Heart right ventricle (tissue), 16 donors: ENCODE data around the gene PLEKHA8. TPM values are rescaled to one million over a fixed set of nuclear protein-coding genes. Genes with fewer than 3 reads are reported as not detected.
A peak's percentile ranks its signal among the peaks of the same experiment; 100 is the strongest.

Experiments used
- ATAC-seq, 8 donors: fragments of 200-7000 bp; cut with Tn5 transposase; one replicate each; pipeline ENCODE4 v1.9.1; 2020; ENCODE audit warnings: mild to moderate bottlenecking in 8 of 8, moderate library complexity in 8 of 8, moderate number of reproducible peaks in 1 of 8
- DNase-seq, 2 donors: peaks; one replicate each; pipeline ENCODE4 v3.0.0-alpha.2; 2020
- H3K27ac ChIP-seq, 10 donors: fragments of 200-600 bp; sonication (generic) in 2 of 10; one replicate each; pipeline versions ENCODE4 v1.5.0 to v1.8.0; 2020 to 2022; ENCODE audit warnings: mild to moderate bottlenecking in 3 of 10
- H3K27me3 ChIP-seq, 7 donors: fragments of 200-600 bp; one replicate each; pipeline ENCODE4 v1.8.0; 2021 to 2022; ENCODE audit warnings: mild to moderate bottlenecking in 2 of 7
- H3K36me3 ChIP-seq, 9 donors: fragments of 200-600 bp; sonication (generic) in 1 of 9; one replicate each; pipeline versions ENCODE4 v1.5.0 to v1.8.0; 2020 to 2022; ENCODE audit warnings: mild to moderate bottlenecking in 2 of 9
- H3K4me1 ChIP-seq, 9 donors: fragments of 200-600 bp; sonication (generic) in 1 of 9; one replicate each; pipeline versions ENCODE4 v1.5.0 to v1.8.0; 2020 to 2022; ENCODE audit warnings: mild to moderate bottlenecking in 4 of 9
- H3K4me3 ChIP-seq, 10 donors: fragments of 200-600 bp; sonication (generic) in 2 of 10; one replicate each; pipeline versions ENCODE4 v1.5.0 to v1.8.0; 2020 to 2022; ENCODE audit warnings: mild to moderate bottlenecking in 7 of 10, moderate library complexity in 2 of 10
- H3K9me3 ChIP-seq, 11 donors: fragments of 200-600 bp in 10 of 11; sonication (generic) in 2 of 11; one replicate each; pipeline versions ENCODE4 v1.5.0 to v1.8.0; 2013 to 2022; ENCODE audit warnings: mild to moderate bottlenecking in 2 of 11, control low read depth in 1 of 11, moderate library complexity in 1 of 11
- WGBS, 2 donors: extraction: QIAGEN DNeasy Blood & Tissue Kit; methylation state at CpG; one replicate each; pipeline ENCODE4 v1.1.7; 2013; ENCODE audit warnings: inconsistent platforms in 1 of 2; 5-methylcytosine and 5-hydroxymethylcytosine counted together
- intact Hi-C, 10 donors: fragments of 100-400 bp; cut with DNase I; formaldehyde crosslinking; loops; one replicate each; pipeline versions ENCODE4 v1.11.1 to v1.14.2; 2022
- polyA plus RNA-seq, 2 donors: library from polyadenylated mRNA; stranded (reverse); fragments of 200-250 nt; gene quantifications; one replicate each; pipeline ENCODE4 v1.2.3, GENCODE V29; 2013
- total RNA-seq, 10 donors: library from RNA; stranded (reverse); fragmentation: NEBNext Ultra II Directional in 3 of 10; extraction: Animal tissue kit (Norgen Biotek cat#: 25700) in 3 of 10; gene quantifications; one replicate each; pipeline versions ENCODE4 v1.2.1 to v1.2.4, GENCODE V29; 2021 to 2023
- TF ChIP-seq, protein P1 (sequence below), 9 donors: fragments of 200-600 bp; sonication (generic) in 2 of 9; IDR thresholded peaks; one replicate each; pipeline versions ENCODE4 v1.5.0 to v1.8.0; 2021 to 2022; ENCODE audit warnings: antibody characterized with exemption in 9 of 9, mild to moderate bottlenecking in 5 of 9, moderate library complexity in 1 of 9
- donor health status: Arrhythmogenic right ventricular cardiomyopathy.
- donor health status: ischemic (EF 13 %, LVEDD 7.1; RV severe dilation, severe dysfunction).
- donor health status: healthy with polysubstance abuse.
- donor health status: DM: no; HTN: yes; CAD: no.
- donor health status: DM: no; HTN: no; CAD: no.
- donor health status: ischemic (EF 25% LVEDD 6.9; RV normal size, moderate dysfunction).
- donor health status: ischemic (EF 25% LVEDD 5.7; RV mildly dilated, moderate dysfunction).
- donor health status: healthy.
- donor health status: DM: yes; HTN: yes; CAD: no.
- donor health status: Ischemic cardiomyopathy.
- donor health status: ischemic (EF 35%, LVEDD 5.7; RV mildly dilated, moderate dysfunction).
- donor health status: nonischemic (EF 11% LVEDD 7.7; RV severe dilation, severe dysfunction).
- donor health status: DM: yes; HTN: yes; CAD: no.
- donor health status: PGD.
- donor health status: ischemic (EF 29% LVEDD 5.4; RV normal size, mild dysfunction).
- donor health status: nonischemic (EF 23%, LVEDD 6.1; RV moderate dilation, normal function).

Gene PLEKHA8
- total and polyA plus RNA-seq, 12 donors = 1.8 to 6.0 (median 4.0) TPM

DNA sequence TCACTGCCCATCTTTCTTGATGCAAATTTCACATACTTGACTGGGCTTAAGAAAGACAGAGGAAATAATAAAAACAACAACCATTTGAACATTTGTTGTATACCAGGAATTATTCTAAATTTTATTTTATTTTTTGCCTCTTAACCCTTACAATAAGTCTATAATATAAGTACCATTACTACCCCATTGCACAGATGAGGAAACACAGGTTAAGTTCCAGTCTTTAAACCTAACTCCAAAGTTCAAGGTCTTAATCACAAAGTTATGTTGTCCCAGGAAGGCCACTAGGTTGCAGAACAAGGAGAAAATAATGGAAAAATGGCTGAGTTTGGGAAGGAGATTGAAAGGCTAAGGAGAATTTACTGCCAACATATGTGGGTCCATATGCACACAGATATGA is 5.2 kb upstream of the PLEKHA8 start:
- no peak for ATAC-seq
- intact Hi-C loops = loop anchor here in 1 of 10 donors (10.0 kb wide), 1 partner anchor 262 kb away; the partner anchor contains the start of gene ZNRF2
- no peak overlapping the region for H3K27ac ChIP-seq

DNA sequence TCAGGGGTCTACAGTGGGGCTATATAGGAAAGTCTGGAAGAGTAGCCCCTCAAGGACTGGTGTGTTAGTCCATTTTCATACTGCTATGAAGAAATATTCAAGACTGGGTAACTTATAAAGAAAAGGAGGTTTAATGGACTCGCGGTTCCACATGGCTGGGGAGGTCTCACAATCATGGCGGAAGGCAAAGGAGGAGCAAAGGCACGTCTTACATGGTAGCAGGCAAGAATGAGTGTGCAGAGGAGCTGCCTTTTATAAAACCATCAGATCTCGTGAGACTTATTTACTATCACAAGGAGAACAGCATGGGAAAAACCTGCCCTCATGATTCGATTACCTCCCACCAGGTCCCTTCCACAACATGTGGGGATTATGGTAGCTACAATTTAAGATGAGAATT is 4.7 kb upstream of the PLEKHA8 start:
- TF ChIP-seq, protein P1, sequence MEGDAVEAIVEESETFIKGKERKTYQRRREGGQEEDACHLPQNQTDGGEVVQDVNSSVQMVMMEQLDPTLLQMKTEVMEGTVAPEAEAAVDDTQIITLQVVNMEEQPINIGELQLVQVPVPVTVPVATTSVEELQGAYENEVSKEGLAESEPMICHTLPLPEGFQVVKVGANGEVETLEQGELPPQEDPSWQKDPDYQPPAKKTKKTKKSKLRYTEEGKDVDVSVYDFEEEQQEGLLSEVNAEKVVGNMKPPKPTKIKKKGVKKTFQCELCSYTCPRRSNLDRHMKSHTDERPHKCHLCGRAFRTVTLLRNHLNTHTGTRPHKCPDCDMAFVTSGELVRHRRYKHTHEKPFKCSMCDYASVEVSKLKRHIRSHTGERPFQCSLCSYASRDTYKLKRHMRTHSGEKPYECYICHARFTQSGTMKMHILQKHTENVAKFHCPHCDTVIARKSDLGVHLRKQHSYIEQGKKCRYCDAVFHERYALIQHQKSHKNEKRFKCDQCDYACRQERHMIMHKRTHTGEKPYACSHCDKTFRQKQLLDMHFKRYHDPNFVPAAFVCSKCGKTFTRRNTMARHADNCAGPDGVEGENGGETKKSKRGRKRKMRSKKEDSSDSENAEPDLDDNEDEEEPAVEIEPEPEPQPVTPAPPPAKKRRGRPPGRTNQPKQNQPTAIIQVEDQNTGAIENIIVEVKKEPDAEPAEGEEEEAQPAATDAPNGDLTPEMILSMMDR (IDR thresholded peaks at IDR 0.05) = no peak
- intact Hi-C loops = loop anchor here in 1 of 10 donors (10.0 kb wide), 1 partner anchor 261 kb away; the partner anchor contains the start of gene ZNRF2
- H3K9me3 ChIP-seq = no peaks in the 10 kb centered on the region
- H3K36me3 ChIP-seq = peaks cover 0 to 14% (median 0%) of the 10 kb centered on the region in 9 donors
- no peak overlapping the region for H3K27ac ChIP-seq
- WGBS, 2 donors = 96 to 99% methylated on average over 6 of the region's 6 CpGs
- H3K4me3 ChIP-seq = no peak overlapping the region
- ATAC-seq = no peak
- DNase-seq = no peak
- H3K4me1 ChIP-seq = peaks cover 0 to 30% (median 25%) of the 10 kb centered on the region in 9 donors
- no peaks in the 10 kb centered on the region for H3K27me3 ChIP-seq

More for the DNA sequence above, 5.2 kb upstream of the PLEKHA8 start:
- no peaks in the 10 kb centered on the region for H3K9me3 ChIP-seq
- no peaks in the 10 kb centered on the region for H3K27me3 ChIP-seq
- DNase-seq = no peak
- peaks cover 0 to 19% (median 0%) of the 10 kb centered on the region in 9 donors for H3K36me3 ChIP-seq
- H3K4me1 ChIP-seq = peaks cover 0 to 30% (median 25%) of the 10 kb centered on the region in 9 donors
- no peak overlapping the region for H3K4me3 ChIP-seq
- TF ChIP-seq, protein P1 (IDR thresholded peaks at IDR 0.05) = no peak

DNA sequence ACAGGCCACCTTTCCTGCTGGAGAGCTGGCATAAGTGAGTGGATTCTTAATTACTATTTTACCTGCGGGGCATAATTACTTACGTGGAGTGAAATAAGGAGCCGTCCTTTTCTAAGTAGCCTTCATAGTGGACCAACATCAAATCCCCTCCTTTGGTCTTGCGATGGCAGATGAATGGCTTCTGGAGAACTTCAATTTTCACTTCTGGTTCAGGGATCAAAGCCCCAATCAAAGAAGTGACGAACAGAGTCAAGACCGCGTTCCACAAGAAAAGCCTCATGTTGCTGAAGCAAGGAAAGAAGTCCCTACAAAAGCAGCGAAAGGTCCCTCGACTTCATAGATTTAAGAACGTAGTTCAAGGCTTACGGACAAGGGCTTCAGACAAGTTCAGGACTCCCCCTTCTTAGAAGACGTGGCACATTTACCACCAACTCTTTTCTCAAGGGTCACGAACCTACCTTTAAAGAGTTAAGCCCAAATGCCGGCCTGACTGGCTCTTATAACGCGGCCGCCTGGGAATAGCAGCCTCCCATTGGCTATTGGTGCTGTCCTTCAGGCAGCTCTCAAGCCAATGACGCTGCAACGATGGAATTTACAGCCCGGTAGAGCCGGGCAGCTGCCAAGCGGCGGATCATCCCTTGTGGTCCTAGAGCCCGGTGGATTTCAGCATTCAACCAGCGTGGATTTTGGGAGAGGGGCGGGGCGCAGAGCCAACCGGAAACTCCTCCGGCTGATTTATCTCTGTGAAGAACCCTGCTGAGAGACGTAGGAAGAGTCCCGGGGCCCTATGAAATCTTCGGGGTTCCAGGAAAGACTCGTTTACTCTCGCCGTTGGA is 1.8 kb upstream of the PLEKHA8 start, which contains the start of gene FKBP14:
FKBP14 (minus strand) TSS at position 474 of the 836 bp plus-strand sequence; CDS start at position 280, 194 bp downstream.
- peak; percentile 92 to 97 (median 96) for ATAC-seq
- Histone ChIP-seq H3K4me1 (peaks cover 0 to 47% (median 36%) of the 10 kb centered on the region in 9 donors), H3K36me3 (peaks cover 0 to 10% (median 0%) of the 10 kb centered on the region in 9 donors), H3K9me3 (no peaks in the 10 kb centered on the region), H3K27ac (peak within 1 kb of the TSS in 9 of 10 donors; percentile 88 to 92 (median 90)), H3K4me3 (peak within 1 kb of the TSS; percentile 39 to 98 (median 92)), H3K27me3 (no peaks in the 10 kb centered on the region)
- DNase-seq = peak; percentile 93 to 99
- TF ChIP-seq, protein P1 (IDR thresholded peaks at IDR 0.05) = no peak
- intact Hi-C loops = loop anchor here in 2 of 10 donors (5.0 to 10.0 kb wide), 2 partner anchors 106 to 258 kb away; partner anchors contain the start of genes MTURN (in 1 of the 2) and ZNRF2 (in 1 of the 2)
- 0% methylated on average over 35 of the region's 35 CpGs for WGBS, 2 donors

DNA sequence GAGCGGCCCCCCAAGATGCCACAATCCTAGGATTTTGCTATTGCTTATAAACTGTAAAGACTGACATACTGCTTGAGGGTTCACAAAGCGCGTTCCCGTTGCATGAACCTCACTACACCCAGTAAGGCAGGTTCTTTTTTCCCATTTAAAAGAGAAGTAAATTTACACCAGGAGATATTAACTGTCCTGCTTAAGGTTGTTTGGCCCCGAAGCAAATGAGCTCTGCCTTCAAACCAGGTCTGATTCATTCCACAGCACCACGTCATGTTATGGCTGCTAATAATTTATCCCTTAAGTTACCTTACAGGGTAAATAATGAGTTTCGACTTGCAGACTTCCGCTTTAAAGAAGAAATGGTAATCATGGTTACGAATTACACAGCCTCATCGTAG is 1.2 kb upstream of the PLEKHA8 start:
- WGBS, 2 donors = 1 to 3% methylated on average over 10 of the region's 10 CpGs
- peak overlapping the region in 9 of 10 donors; percentile 88 to 92 (median 90) for H3K27ac ChIP-seq
- H3K4me1 ChIP-seq = peaks cover 0 to 48% (median 36%) of the 10 kb centered on the region in 9 donors
- intact Hi-C loops = loop anchor here in 2 of 10 donors (5.0 to 10.0 kb wide), 2 partner anchors 105 to 258 kb away; partner anchors contain the start of genes MTURN (in 1 of the 2) and ZNRF2 (in 1 of the 2)
- no peak for DNase-seq
- peak overlapping the region; percentile 39 to 98 (median 92) for H3K4me3 ChIP-seq
- peaks cover 0 to 4% (median 0%) of the 10 kb centered on the region in 9 donors for H3K36me3 ChIP-seq
- no peaks in the 10 kb centered on the region for H3K27me3 ChIP-seq
- ATAC-seq = peak in 6 of 8 donors; percentile 2 to 37 (median 28)
- TF ChIP-seq, protein P1 (IDR thresholded peaks at IDR 0.05) = no peak
- no peaks in the 10 kb centered on the region for H3K9me3 ChIP-seq
